Liver (tissue), 9 donors: ENCODE data around the gene HDAC9. TPM values are rescaled to one million over a fixed set of nuclear protein-coding genes. Genes with fewer than 3 reads are reported as not detected.

ENCODE experiments used
- DNase-seq: peaks from one replicate; pipeline ENCODE4 v3.0.0-alpha.2; 2017; ENCODE audit warnings: low spot score
- H3K27ac ChIP-seq, 2 donors: one replicate each; pipeline ENCODE4 v1.7.0; 2013; ENCODE audit warnings: inconsistent platforms in 2 of 2, low read length in 2 of 2, control low read depth in 1 of 2, low read depth in 1 of 2, mild to moderate bottlenecking in 1 of 2
- H3K27me3 ChIP-seq, 4 donors: one replicate each; pipeline versions ENCODE4 v1.6.1 to v1.7.0; 2013; ENCODE audit warnings: low read length in 3 of 4, inconsistent platforms in 1 of 4, mild to moderate bottlenecking in 1 of 4, moderate library complexity in 1 of 4; ENCODE audit not compliant: control insufficient read depth in 4 of 4, insufficient read depth in 4 of 4
- H3K36me3 ChIP-seq, 4 donors: one replicate each; pipeline versions ENCODE4 v1.6.1 to v1.7.0; 2013; ENCODE audit warnings: low read length in 3 of 4, mild to moderate bottlenecking in 3 of 4, low read depth in 1 of 4, moderate library complexity in 1 of 4; ENCODE audit not compliant: control insufficient read depth in 4 of 4, insufficient read depth in 3 of 4
- H3K4me1 ChIP-seq, 4 donors: one replicate each; pipeline versions ENCODE4 v1.6.1 to v1.7.0; 2013; ENCODE audit warnings: low read length in 3 of 4, mild to moderate bottlenecking in 3 of 4, moderate library complexity in 1 of 4; ENCODE audit not compliant: control insufficient read depth in 4 of 4, insufficient read depth in 4 of 4
- H3K4me3 ChIP-seq, 3 donors: one replicate each; pipeline versions ENCODE4 v1.6.1 to v1.7.0; 2013; ENCODE audit warnings: low read length in 3 of 3, control low read depth in 1 of 3, low read depth in 1 of 3, mild to moderate bottlenecking in 1 of 3
- H3K9ac ChIP-seq, 2 donors: one replicate each; pipeline ENCODE4 v1.7.0; 2013; ENCODE audit warnings: low read length in 2 of 2, mild to moderate bottlenecking in 2 of 2, moderate library complexity in 2 of 2, control low read depth in 1 of 2, low read depth in 1 of 2
- H3K9me3 ChIP-seq, 4 donors: one replicate each; pipeline versions ENCODE4 v1.6.1 to v1.7.0; 2013; ENCODE audit warnings: low read length in 3 of 4; ENCODE audit not compliant: control insufficient read depth in 4 of 4
- ATF3 ChIP-seq: IDR thresholded peaks from 2 replicates; pipeline ENCODE4 v1.6.1; 2016; ENCODE audit warnings: antibody characterized with exemption
- CTCF ChIP-seq: fragments of 150-350 bp; IDR thresholded peaks from 2 replicates; pipeline ENCODE4 v1.5.1; 2017; ENCODE audit warnings: improper control_type of control experiment, low read depth, low read length; ENCODE audit not compliant: missing input control
- EGR1 ChIP-seq, 2 donors: IDR thresholded peaks; 2 replicates each; pipeline ENCODE4 v1.6.1; 2016 to 2018; ENCODE audit warnings: antibody characterized with exemption in 2 of 2, low read depth in 2 of 2
- FOXA1 ChIP-seq: IDR thresholded peaks from 2 replicates; pipeline ENCODE4 v1.6.1; 2016; ENCODE audit warnings: antibody characterized with exemption
- FOXA2 ChIP-seq: IDR thresholded peaks from 2 replicates; pipeline ENCODE4 v1.6.1; 2016; ENCODE audit warnings: antibody characterized with exemption
- GABPA ChIP-seq, 2 donors: IDR thresholded peaks in 1 of 2; conservative IDR thresholded peaks in 1 of 2; 2 replicates each; pipeline ENCODE4 v1.6.1; 2016; ENCODE audit warnings: antibody characterized with exemption in 2 of 2, mild to moderate bottlenecking in 1 of 2, moderate library complexity in 1 of 2
- HNF4A ChIP-seq, 2 donors: conservative IDR thresholded peaks; 2 replicates each; pipeline ENCODE4 v1.6.1; 2016; ENCODE audit warnings: antibody characterized with exemption in 2 of 2, mild to moderate bottlenecking in 2 of 2
- HNF4G ChIP-seq: IDR thresholded peaks from 2 replicates; pipeline ENCODE4 v1.6.1; 2016; ENCODE audit warnings: antibody characterized with exemption
- JUND ChIP-seq, 2 donors: IDR thresholded peaks; 2 replicates each; pipeline ENCODE4 v1.6.1; 2016; ENCODE audit warnings: antibody characterized with exemption in 2 of 2
- MAX ChIP-seq: IDR thresholded peaks from 2 replicates; pipeline ENCODE4 v1.6.1; 2016; ENCODE audit warnings: antibody characterized with exemption
- NR2F2 ChIP-seq: IDR thresholded peaks from 2 replicates; pipeline ENCODE4 v1.6.1; 2016; ENCODE audit warnings: antibody characterized with exemption
- RAD21 ChIP-seq, 2 donors: IDR thresholded peaks; 2 replicates each; pipeline ENCODE4 v1.6.1; 2016; ENCODE audit warnings: antibody characterized with exemption in 2 of 2, mild to moderate bottlenecking in 2 of 2
- RXRA ChIP-seq, 2 donors: IDR thresholded peaks; 2 replicates each; pipeline ENCODE4 v1.6.1; 2017 to 2018; ENCODE audit warnings: antibody characterized with exemption in 2 of 2, mild to moderate bottlenecking in 1 of 2
- SP1 ChIP-seq: IDR thresholded peaks from 2 replicates; pipeline ENCODE4 v1.6.1; 2018; ENCODE audit warnings: antibody characterized with exemption, mild to moderate bottlenecking
- TAF1 ChIP-seq: conservative IDR thresholded peaks from 2 replicates; pipeline ENCODE4 v1.6.1; 2016; ENCODE audit warnings: antibody characterized with exemption, mild to moderate bottlenecking
- YY1 ChIP-seq: IDR thresholded peaks from 2 replicates; pipeline ENCODE4 v1.6.1; 2016; ENCODE audit warnings: antibody characterized with exemption, mild to moderate bottlenecking
- ZBTB33 ChIP-seq: IDR thresholded peaks from 2 replicates; pipeline ENCODE4 v1.6.1; 2016; ENCODE audit warnings: antibody characterized with exemption
- WGBS: extraction: QIAGEN DNeasy Blood & Tissue Kit; methylation state at CpG from one replicate; pipeline ENCODE4 v1.1.7; 2013; 5-methylcytosine and 5-hydroxymethylcytosine counted together
- polyA plus RNA-seq, 2 donors: library from polyadenylated mRNA; stranded (reverse) in 1 of 2; unstranded in 1 of 2; fragments of 200-250 nt in 1 of 2; fragments of >200 nt in 1 of 2; fragmentation: Nextera tagmentation in 1 of 2; extraction: Ambion mirVana in 1 of 2; gene quantifications; one replicate each; pipeline versions ENCODE4 v1.2.1 to v1.2.3, GENCODE V29; 2013 to 2015
- total RNA-seq, 2 donors: library from RNA; depleted of rRNA; stranded (reverse); fragments of >200 nt; gene quantifications; one replicate each; pipeline ENCODE4 v1.2.3, GENCODE V29; 2014
- TF ChIP-seq, protein P1 (sequence below): IDR thresholded peaks from 2 replicates; pipeline ENCODE4 v1.6.1; 2016; ENCODE audit warnings: antibody characterized with exemption, mild to moderate bottlenecking
- donor health status: healthy.
- donor health status: healthy.
- donor health status: healthy.
- donor health status: healthy.
- donor health status: healthy.

The HDAC9 gene
- total and polyA plus RNA-seq, 4 donors: 1.0 to 10.1 (median 2.3) TPM

DNA sequence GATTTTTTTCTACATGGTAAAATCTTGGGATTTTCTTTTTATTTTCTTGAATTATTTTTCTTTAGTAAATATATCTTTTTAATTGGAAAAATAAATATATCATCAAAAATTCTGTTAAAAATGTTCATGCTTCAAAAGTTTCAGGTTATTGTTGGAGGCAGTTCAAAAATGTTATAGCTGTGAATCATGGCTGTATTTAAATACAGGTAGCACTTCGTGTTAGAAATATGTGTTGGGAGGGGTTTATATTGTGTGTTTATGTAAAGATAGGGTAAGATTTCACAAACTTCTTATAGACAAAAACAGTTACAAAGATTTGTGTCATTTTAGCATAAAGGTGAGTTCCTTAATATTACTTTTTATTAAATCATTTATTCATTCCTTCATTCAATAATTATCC, 60.4 kb downstream of the HDAC9 start:
- H3K36me3 ChIP-seq: no peaks in the 10 kb centered on the region
- H3K27ac ChIP-seq: no peak overlapping the region
- H3K4me3 ChIP-seq: no peak overlapping the region
- no peaks in the 10 kb centered on the region for H3K9me3 ChIP-seq
- H3K9ac ChIP-seq: no peak overlapping the region
- H3K4me1 ChIP-seq: no peaks in the 10 kb centered on the region
- H3K27me3 ChIP-seq: no peaks in the 10 kb centered on the region
- WGBS: 77% methylated on average over 1 of the region's 1 CpG
- no peak for DNase-seq
- TF ChIP-seq FOXA2 (no peak), YY1 (no peak), HNF4G (no peak), SP1 (no peak), TAF1 (no peak), MAX (no peak), NR2F2 (no peak), EGR1 (IDR thresholded peaks at IDR 0.05; ENCODE audit: low read depth in 2 of 2) (no peak), ZBTB33 (no peak), RXRA (IDR thresholded peaks at IDR 0.05) (no peak), HNF4A (conservative IDR thresholded peaks at IDR 0.05) (no peak), CTCF (no peak), JUND (IDR thresholded peaks at IDR 0.05) (no peak), ATF3 (no peak), RAD21 (IDR thresholded peaks at IDR 0.05) (no peak), FOXA1 (no peak), GABPA (IDR thresholded peaks at IDR 0.05 in 1 of 2, conservative IDR thresholded peaks at IDR 0.05 in 1 of 2) (no peak)
- TF ChIP-seq, protein P1, sequence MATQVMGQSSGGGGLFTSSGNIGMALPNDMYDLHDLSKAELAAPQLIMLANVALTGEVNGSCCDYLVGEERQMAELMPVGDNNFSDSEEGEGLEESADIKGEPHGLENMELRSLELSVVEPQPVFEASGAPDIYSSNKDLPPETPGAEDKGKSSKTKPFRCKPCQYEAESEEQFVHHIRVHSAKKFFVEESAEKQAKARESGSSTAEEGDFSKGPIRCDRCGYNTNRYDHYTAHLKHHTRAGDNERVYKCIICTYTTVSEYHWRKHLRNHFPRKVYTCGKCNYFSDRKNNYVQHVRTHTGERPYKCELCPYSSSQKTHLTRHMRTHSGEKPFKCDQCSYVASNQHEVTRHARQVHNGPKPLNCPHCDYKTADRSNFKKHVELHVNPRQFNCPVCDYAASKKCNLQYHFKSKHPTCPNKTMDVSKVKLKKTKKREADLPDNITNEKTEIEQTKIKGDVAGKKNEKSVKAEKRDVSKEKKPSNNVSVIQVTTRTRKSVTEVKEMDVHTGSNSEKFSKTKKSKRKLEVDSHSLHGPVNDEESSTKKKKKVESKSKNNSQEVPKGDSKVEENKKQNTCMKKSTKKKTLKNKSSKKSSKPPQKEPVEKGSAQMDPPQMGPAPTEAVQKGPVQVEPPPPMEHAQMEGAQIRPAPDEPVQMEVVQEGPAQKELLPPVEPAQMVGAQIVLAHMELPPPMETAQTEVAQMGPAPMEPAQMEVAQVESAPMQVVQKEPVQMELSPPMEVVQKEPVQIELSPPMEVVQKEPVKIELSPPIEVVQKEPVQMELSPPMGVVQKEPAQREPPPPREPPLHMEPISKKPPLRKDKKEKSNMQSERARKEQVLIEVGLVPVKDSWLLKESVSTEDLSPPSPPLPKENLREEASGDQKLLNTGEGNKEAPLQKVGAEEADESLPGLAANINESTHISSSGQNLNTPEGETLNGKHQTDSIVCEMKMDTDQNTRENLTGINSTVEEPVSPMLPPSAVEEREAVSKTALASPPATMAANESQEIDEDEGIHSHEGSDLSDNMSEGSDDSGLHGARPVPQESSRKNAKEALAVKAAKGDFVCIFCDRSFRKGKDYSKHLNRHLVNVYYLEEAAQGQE: no peak

DNA sequence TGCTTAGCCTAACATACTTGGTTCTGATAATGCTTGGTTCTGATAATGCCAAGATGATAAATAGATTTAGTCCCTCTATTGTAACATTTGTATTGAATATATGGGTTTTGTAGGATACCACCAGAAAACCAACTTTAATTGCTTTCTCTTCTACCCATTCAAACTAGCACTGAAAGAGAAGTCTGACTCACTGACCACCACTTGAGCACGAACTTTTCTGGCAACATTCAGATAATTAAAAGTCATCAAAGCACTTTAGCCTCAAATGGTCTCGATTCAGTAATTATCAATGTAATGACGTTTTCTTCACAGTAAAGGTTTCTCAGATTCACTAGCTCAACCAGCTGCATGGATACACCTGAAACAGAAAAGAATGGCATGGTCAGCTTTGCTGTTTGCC, 63.0 kb downstream of the HDAC9 start:
- no peaks in the 10 kb centered on the region for H3K27me3 ChIP-seq
- H3K27ac ChIP-seq: no peak overlapping the region
- WGBS: 77% methylated on average over 3 of the region's 3 CpGs
- H3K9me3 ChIP-seq: no peaks in the 10 kb centered on the region
- H3K4me3 ChIP-seq: no peak overlapping the region
- H3K36me3 ChIP-seq: no peaks in the 10 kb centered on the region
- no peak overlapping the region for H3K9ac ChIP-seq
- TF ChIP-seq HNF4G: no peak
- TF ChIP-seq MAX: no peak
- TF ChIP-seq, protein P1: no peak
- no peak for TF ChIP-seq GABPA (IDR thresholded peaks at IDR 0.05 in 1 of 2, conservative IDR thresholded peaks at IDR 0.05 in 1 of 2)
- no peak for TF ChIP-seq YY1
- no peak for TF ChIP-seq EGR1 (IDR thresholded peaks at IDR 0.05; ENCODE audit: low read depth in 2 of 2)
- H3K4me1 ChIP-seq: no peaks in the 10 kb centered on the region
- no peak for DNase-seq
